Activated naive CD4-positive, alpha-beta T cell treated with anti-CD3 and anti-CD28 coated beads for 36 hours (primary cell): ENCODE measurements around the gene NGF. TPM values are rescaled to one million over a fixed set of nuclear protein-coding genes. Genes with fewer than 3 reads are reported as not detected.

ENCODE experiments used
- CTCF ChIA-PET: fragments of 350-600 bp; sonication (Branson Sonifier 250); formaldehyde crosslinking; loops from one replicate; lab custom pipeline; 2021; ENCODE audit warnings: antibody characterized with exemption; lab: Charles Lee
- DNase-seq: peaks from one replicate; pipeline ENCODE4 v3.0.0-alpha.2; 2020
- H3K27ac Mint-ChIP-seq: one replicate; pipeline ENCODE4 v1.8.0; 2021; ENCODE audit warnings: mild to moderate bottlenecking, mixed read lengths
- H3K27me3 Mint-ChIP-seq: one replicate; pipeline ENCODE4 v1.8.0; 2021; ENCODE audit warnings: low read depth, mixed read lengths
- H3K36me3 Mint-ChIP-seq: one replicate; pipeline ENCODE4 v1.8.0; 2021; ENCODE audit warnings: low read depth, mixed read lengths
- H3K4me1 Mint-ChIP-seq: one replicate; pipeline ENCODE4 v1.8.0; 2021; ENCODE audit warnings: low read depth, mixed read lengths
- H3K4me3 Mint-ChIP-seq: one replicate; pipeline ENCODE4 v1.8.0; 2021; ENCODE audit warnings: mild to moderate bottlenecking, moderate library complexity, mixed read lengths
- H3K9me3 Mint-ChIP-seq: one replicate; pipeline ENCODE4 v1.8.0; 2021; ENCODE audit warnings: mixed read lengths
- intact Hi-C: fragments of 100-400 bp; cut with micrococcal nuclease; formaldehyde crosslinking; loops from one replicate; pipeline ENCODE4 v1.15.1; 2023
- total RNA-seq, 2 experiments: library from RNA; stranded (reverse); gene quantifications; one replicate each; pipeline ENCODE4 v1.2.3, GENCODE V29; 2021

Gene NGF
- total RNA-seq, 2 experiments from 2014 or later, result not detected

GRCh38 chr1:115356356-115356755 lies 18.3 kb upstream of the NGF start:
- Mint-ChIP-seq H3K36me3 (no peaks in the 10 kb centered on the region), H3K27me3 (peaks cover 19% of the 10 kb centered on the region), H3K4me3 (no peak overlapping the region), H3K27ac (no peak overlapping the region), H3K9me3 (peaks cover 6% of the 10 kb centered on the region), H3K4me1 (no peaks in the 10 kb centered on the region)
- CTCF ChIA-PET, result interaction anchor here (1.3 kb wide), 1 partner anchor 82 kb away, joined by 3 read pairs; no protein-coding TSS in a partner anchor
- intact Hi-C loops, result no loop called here
- no peak for DNase-seq

DNA sequence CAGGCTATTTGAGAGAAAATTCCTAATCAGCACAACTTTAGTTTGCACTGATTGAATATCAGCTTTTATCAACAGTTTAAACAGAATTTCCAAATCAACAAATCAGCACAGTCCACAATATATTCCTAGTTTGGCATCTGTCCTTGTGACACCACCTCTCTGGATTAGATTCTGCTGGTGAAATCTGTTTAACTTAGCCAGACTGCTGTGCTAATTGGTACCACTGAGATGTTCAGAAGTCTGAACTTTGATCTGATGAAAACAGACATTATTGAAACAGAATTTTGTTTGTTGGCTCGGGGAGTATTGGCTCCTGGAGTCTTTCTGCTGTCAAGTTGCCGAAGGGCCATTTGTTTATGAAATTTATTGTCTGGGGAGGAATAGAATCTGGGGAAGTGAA lies 17.0 kb upstream of the NGF start:
- no peak overlapping the region for H3K27ac Mint-ChIP-seq
- H3K36me3 Mint-ChIP-seq, result no peaks in the 10 kb centered on the region
- intact Hi-C loops, result no loop called here
- H3K4me1 Mint-ChIP-seq, result no peaks in the 10 kb centered on the region
- CTCF ChIA-PET, result interaction anchor here (0.6 kb wide), 1 partner anchor 9 kb away, joined by 3 read pairs; no protein-coding TSS in a partner anchor
- H3K27me3 Mint-ChIP-seq, result peaks cover 20% of the 10 kb centered on the region
- no peak for DNase-seq
- H3K4me3 Mint-ChIP-seq, result no peak overlapping the region
- no peaks in the 10 kb centered on the region for H3K9me3 Mint-ChIP-seq

DNA sequence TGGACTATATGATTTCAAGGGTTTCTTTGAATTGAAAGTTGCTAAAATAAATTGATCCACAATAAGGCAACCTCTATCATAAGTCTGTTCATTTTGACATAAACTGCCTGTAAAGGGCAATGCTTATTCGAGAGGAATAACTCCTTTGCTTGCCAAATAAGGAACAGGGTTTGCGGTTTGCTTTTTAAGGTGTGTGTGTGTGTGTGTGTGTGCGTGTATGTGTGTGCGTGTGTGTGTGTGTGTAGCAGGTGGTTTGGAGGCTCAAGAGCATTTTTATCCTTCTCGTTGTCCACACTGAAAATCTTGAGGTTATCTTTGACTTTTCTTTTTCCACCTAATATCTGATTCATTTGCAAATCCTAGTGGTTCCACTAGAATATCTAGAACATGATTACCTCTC lies 13.1 kb upstream of the NGF start:
- CTCF ChIA-PET, result no interaction called here
- H3K9me3 Mint-ChIP-seq, result no peaks in the 10 kb centered on the region
- no peak overlapping the region for H3K27ac Mint-ChIP-seq
- no peak for DNase-seq
- peaks cover 16% of the 10 kb centered on the region for H3K27me3 Mint-ChIP-seq
- no peaks in the 10 kb centered on the region for H3K4me1 Mint-ChIP-seq
- no peak overlapping the region for H3K4me3 Mint-ChIP-seq
- intact Hi-C loops, result no loop called here
- no peaks in the 10 kb centered on the region for H3K36me3 Mint-ChIP-seq

DNA sequence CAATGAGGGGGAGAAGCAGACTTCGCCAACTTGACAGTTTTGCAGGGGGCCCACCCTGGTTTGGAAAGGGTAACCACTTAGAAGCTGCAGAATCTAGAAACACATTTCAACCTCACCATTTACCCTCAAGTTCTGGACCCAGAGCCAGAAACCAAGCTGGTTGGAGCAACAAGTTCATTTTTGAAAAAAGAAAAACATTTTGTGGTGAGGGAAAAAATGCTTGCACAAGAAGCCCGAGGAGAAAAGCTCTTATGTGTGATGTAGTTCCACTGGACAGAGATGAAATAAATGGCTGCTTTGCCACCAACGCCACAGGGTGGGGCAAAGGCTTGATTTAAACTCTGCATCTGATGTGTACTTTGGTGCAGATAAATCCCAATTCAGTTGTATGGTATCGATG lies 10.6 kb upstream of the NGF start:
- H3K27ac Mint-ChIP-seq, result no peak overlapping the region
- no peaks in the 10 kb centered on the region for H3K9me3 Mint-ChIP-seq
- no peak overlapping the region for H3K4me3 Mint-ChIP-seq
- peaks cover 12% of the 10 kb centered on the region for H3K27me3 Mint-ChIP-seq
- no peaks in the 10 kb centered on the region for H3K4me1 Mint-ChIP-seq
- DNase-seq, result no peak
- intact Hi-C loops, result no loop called here
- no peaks in the 10 kb centered on the region for H3K36me3 Mint-ChIP-seq
- CTCF ChIA-PET, result interaction anchor here (0.6 kb wide), 1 partner anchor 185 kb away, joined by 3 read pairs; no protein-coding TSS in a partner anchor

DNA sequence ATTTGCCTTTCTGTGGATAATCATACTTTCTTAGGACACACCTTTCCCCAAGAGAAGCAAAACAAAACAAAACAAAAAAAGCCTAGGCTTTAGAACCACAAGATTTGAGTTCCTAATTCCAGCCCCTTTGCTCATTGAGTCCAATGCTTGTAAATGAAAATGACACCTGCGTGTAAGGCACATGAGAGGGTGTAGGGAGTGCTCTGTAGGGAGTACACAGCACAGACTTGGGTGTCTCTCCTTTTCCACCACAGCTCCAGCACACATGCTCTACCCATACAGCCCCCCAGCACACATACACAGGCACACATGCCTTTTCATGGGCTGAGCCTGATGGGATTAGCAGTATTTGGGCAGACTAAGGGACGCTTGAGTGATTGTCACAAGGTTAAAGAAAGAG lies 9.2 kb upstream of the NGF start:
- Mint-ChIP-seq H3K4me1 (no peaks in the 10 kb centered on the region), H3K27me3 (peaks cover 12% of the 10 kb centered on the region)

GRCh38 chr1:115343200-115343737 lies 5.2 kb upstream of the NGF start:
- H3K4me3 Mint-ChIP-seq, result no peak overlapping the region
- peaks cover 20% of the 10 kb centered on the region for H3K27me3 Mint-ChIP-seq
- H3K4me1 Mint-ChIP-seq, result no peaks in the 10 kb centered on the region
- no peak for DNase-seq
- H3K9me3 Mint-ChIP-seq, result no peaks in the 10 kb centered on the region
- CTCF ChIA-PET, result no interaction called here
- intact Hi-C loops, result no loop called here
- H3K27ac Mint-ChIP-seq, result no peak overlapping the region
- no peaks in the 10 kb centered on the region for H3K36me3 Mint-ChIP-seq

More for the DNA sequence above, 9.2 kb upstream of the NGF start:
- Mint-ChIP-seq H3K36me3 (no peaks in the 10 kb centered on the region), H3K27ac (no peak overlapping the region), H3K9me3 (no peaks in the 10 kb centered on the region), H3K4me3 (no peak overlapping the region)
- DNase-seq, result no peak
- intact Hi-C loops, result no loop called here
- CTCF ChIA-PET, result no interaction called here

DNA sequence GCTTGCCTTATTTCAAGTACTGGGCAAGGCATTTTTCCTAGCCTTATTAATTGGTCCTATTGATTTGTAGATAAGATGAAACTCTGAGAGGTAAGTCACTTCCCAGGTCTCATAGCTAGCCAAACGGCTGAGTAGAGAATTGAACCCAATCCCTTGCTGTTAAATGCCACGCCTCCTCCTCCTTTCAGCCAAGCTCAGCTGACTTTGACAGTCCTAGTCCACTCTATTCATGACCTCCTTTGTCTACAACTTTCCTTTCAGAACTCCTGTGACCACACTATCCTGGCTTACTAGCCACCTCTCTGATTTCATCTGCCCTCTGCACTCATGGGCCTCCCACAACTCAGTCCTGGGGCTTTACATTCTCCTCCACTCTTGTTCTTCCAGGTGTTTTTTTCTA lies 3.9 kb upstream of the NGF start:
- no peak for DNase-seq
- Mint-ChIP-seq H3K36me3 (no peaks in the 10 kb centered on the region), H3K27ac (no peak overlapping the region), H3K9me3 (no peaks in the 10 kb centered on the region), H3K4me1 (no peaks in the 10 kb centered on the region), H3K4me3 (no peak overlapping the region), H3K27me3 (peaks cover 25% of the 10 kb centered on the region)
- CTCF ChIA-PET, result no interaction called here
- intact Hi-C loops, result no loop called here

DNA sequence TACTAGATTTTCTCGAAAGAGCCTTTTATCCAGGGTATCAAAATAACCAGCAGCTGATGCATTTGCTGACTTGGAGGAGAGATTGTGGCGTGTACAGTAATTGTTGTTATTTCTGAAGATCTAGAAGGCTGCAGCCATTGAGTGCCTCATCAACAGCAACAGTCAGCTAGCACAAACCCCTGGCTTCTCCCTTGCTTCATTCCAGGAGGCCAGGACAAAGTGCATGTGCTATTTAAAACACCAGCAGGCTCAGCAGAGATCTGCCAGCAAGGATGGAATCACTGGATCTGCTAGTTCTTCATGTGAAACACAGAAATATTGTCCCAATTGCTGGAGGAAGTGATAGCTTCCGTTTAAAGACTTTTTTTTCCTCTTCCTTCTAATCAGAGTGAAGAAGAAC lies 2.8 kb upstream of the NGF start:
- Mint-ChIP-seq H3K9me3 (no peaks in the 10 kb centered on the region), H3K27ac (no peak overlapping the region), H3K4me3 (no peak overlapping the region), H3K36me3 (no peaks in the 10 kb centered on the region), H3K27me3 (peaks cover 33% of the 10 kb centered on the region), H3K4me1 (no peaks in the 10 kb centered on the region)
- DNase-seq, result no peak
- intact Hi-C loops, result no loop called here
- CTCF ChIA-PET, result no interaction called here

GRCh38 chr1:115338457-115338820 lies 390 bp upstream of the NGF start:
- no peak overlapping the region for H3K4me3 Mint-ChIP-seq
- peaks cover 29% of the 10 kb centered on the region for H3K27me3 Mint-ChIP-seq
- H3K9me3 Mint-ChIP-seq, result no peaks in the 10 kb centered on the region
- H3K27ac Mint-ChIP-seq, result no peak overlapping the region
- CTCF ChIA-PET, result no interaction called here
- intact Hi-C loops, result no loop called here
- DNase-seq, result no peak
- H3K4me1 Mint-ChIP-seq, result no peaks in the 10 kb centered on the region
- no peaks in the 10 kb centered on the region for H3K36me3 Mint-ChIP-seq

- no peaks in the 10 kb centered on the region for H3K4me1 Mint-ChIP-seq
- peaks cover 32% of the 10 kb centered on the region for H3K27me3 Mint-ChIP-seq
- DNase-seq, result no peak
- intact Hi-C loops, result no loop called here
- H3K9me3 Mint-ChIP-seq, result no peaks in the 10 kb centered on the region
- H3K27ac Mint-ChIP-seq, result no peak overlapping the region
- CTCF ChIA-PET, result no interaction called here
- H3K36me3 Mint-ChIP-seq, result no peaks in the 10 kb centered on the region
- H3K4me3 Mint-ChIP-seq, result no peak overlapping the region
Measured at GRCh38 chr1:115337276-115337632, 795 bp downstream of the NGF start.

DNA sequence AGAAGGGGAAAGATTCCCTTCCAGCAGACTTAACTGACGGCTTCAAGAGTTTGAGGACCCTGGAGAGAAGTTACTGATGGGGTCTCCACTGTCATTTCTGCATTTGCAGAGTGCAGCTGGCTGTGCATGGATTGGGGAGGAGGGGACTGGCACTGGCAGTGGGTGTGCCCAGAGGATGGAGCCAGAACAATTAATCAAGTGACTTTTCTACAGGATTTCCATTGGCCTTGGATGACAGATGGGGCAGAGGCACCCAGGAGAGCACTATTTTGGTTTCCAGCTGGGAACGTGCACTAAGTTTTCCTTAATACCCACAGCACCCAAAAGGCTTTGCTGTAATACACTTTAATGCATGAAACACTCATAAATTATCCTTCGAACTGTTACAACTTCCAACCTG lies 1.3 kb downstream of the NGF start:
- Mint-ChIP-seq H3K9me3 (no peaks in the 10 kb centered on the region), H3K27me3 (peaks cover 30% of the 10 kb centered on the region), H3K4me1 (no peaks in the 10 kb centered on the region), H3K27ac (no peak overlapping the region), H3K36me3 (no peaks in the 10 kb centered on the region), H3K4me3 (no peak overlapping the region)
- intact Hi-C loops, result no loop called here
- DNase-seq, result no peak
- CTCF ChIA-PET, result no interaction called here

GRCh38 chr1:115332813-115333608 lies 5.0 kb downstream of the NGF start:
- no peak overlapping the region for H3K27ac Mint-ChIP-seq
- H3K4me3 Mint-ChIP-seq, result no peak overlapping the region
- peaks cover 21% of the 10 kb centered on the region for H3K27me3 Mint-ChIP-seq
- H3K4me1 Mint-ChIP-seq, result no peaks in the 10 kb centered on the region
- intact Hi-C loops, result no loop called here
- CTCF ChIA-PET, result no interaction called here
- peak; percentile 14 for DNase-seq
- H3K36me3 Mint-ChIP-seq, result no peaks in the 10 kb centered on the region
- no peaks in the 10 kb centered on the region for H3K9me3 Mint-ChIP-seq
